Fibroblast of skin of right biceps (primary cell): Measurements from ENCODE around the gene NME1.

Experiments used
- DNase-seq: peaks from one replicate; pipeline ENCODE4 v3.0.0-alpha.2; 2013

The NME1 gene

DNA sequence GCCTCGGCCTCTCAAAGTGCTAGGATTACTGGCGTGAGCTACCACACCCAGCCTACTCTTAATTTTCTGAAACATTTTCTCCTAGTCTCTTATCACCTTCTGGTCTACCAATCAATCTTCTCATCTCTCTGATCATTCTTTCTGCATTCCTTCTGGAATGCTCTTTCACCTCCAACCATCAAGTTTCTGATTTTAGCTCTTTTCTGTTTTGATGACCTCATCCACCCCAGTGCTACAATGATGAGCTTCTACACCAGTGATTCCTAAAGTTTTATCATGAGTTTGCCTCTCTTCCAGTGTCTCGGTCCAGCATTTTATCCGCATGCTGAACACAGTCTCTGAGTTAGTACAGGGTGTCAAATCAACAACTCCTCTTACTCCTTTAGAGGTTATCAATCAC is 44.4 kb downstream of the NME1 start:
- DNase-seq: no peak

DNA sequence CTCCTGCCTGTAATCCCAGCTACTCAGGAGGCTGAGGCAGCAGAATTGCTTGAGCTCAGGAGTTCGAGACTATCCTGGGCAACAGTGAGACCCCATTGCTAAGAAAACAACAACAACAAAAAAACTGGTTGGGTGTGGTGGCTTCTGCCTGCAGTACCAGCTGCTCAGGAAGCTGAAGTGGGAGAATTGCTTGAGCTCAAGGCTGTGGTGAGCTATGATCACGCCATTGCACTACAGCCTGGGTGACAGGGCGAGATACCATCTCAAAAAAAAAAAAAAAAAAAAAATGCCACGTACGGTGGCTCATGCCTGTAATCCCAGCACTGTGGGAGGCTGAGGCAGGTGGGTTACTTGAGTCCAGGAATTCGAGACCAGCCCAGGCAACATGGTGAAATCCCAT is 46.9 kb downstream of the NME1 start:
- DNase-seq: no peak

DNA sequence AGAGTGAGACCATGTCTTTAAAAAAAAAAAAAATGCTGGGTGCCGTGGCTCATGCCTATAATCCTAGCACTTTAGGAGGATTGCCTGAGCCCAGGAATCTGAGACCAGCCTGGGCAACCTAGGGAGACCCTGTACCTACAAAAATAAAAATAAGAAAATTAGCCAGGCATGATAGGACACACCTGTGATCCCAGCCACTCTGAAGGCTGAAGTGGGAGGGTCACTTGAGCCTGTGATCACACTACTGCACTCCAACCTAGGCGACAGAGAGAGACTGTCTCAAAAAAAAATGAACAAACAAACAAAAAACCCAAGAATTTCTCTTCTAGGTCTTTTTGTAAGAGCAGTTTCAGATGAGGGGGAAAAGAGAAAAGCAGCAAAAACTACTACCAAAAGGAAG is 47.5 kb downstream of the NME1 start:
- no peak for DNase-seq

DNA sequence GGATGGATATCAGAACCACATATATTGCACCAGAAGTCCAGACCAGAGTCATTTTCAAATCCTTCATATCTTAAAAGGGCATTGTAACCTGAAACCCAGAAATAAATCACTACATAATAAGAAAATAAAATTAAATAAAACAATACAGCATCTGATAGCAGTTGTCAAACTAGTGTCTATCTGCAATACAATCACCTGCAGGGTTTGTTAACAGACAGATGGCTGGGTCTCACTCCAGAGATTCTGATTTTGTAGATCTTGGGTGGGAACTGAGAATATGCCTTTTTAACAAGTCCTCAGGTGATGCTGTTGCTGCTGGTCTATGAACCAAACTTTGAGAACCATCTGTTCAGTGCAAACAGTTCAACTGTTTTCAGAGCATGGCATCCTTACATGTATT is 50.5 kb downstream of the NME1 start:
- DNase-seq: no peak
